Measurements from ENCODE around the gene RNF207.

The RNF207 gene

GRCh38 chr1:6252374-6252710 is 46.4 kb downstream of the RNF207 start:
- no peak for DNase-seq

DNA sequence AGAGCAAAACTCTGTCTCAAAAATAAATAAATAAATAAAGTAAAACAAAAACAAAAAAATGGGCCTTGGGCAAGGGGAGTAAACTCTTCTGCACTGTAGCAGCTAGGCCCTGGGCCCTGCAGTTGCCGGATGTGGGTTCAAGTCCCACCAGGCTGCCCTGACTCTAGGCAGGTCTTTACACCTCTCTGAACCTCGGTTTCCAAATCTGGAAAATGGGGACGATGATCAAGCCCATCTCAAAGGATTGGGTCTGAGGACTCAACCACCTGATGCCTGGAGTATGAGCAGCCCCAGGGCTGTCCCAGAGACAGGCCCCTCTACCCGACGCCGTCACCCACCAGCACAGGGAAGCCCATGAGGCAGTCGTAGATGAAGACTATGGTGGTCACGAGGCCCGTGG is 47.5 kb downstream of the RNF207 start:
- no peak for DNase-seq

- DNase-seq, result no peak
Measured at GRCh38 chr1:6254691-6255090, 48.8 kb downstream of the RNF207 start.

- no peak for DNase-seq
Measured at GRCh38 chr1:6256645-6257044, 50.7 kb downstream of the RNF207 start.

- no peak for DNase-seq
Measured at GRCh38 chr1:6257541-6258069, 51.7 kb downstream of the RNF207 start.

- no peak for DNase-seq
Measured at GRCh38 chr1:6258675-6259074, 52.8 kb downstream of the RNF207 start.

GRCh38 chr1:6259491-6260362 is 53.8 kb downstream of the RNF207 start:
- DNase-seq, result peak; percentile 27 to 58

GRCh38 chr1:6260433-6260934 is 54.6 kb downstream of the RNF207 start:
- DNase-seq, result peak in 1 of 2 experiments; percentile 31

DNA sequence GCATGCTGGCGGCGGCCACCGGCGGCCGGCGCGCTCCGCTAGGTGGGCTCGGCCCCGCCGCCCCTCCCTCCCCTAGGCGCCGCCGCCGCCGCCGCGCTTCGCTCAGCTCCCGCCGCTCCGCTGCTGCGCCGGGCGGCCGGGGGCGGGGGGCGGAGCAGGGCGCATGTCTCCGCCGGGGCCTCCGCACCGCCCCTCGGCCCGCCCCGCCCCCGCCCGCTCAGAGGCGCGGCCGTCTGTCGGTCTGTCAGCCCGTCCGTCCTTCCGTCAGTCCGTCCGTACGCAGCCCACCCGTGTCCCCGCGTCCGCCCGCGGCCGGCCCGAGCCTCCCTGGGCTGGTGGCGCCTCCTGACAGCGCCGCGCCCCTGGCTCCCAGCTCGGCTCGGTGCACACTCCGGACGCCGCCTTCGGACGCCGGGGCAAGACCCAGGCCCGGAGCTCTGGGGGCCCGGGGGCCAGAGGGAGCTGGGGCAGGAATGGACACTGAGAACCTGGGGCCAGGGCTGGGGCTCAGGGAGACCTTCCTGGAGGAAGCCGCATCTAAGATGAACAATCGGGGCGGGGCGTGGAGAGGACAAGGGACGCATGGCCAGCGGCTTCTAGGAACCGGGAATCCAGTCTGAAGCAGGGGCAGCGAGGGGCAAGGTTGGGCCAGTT is 55.2 kb downstream of the RNF207 start, which contains the start of gene GPR153:
Gene GPR153 (minus strand): TSS at position 138 of the 654 bp plus-strand sequence. CDS start 6,193 bp downstream, outside the sequence.
- peak in 1 of 2 experiments; percentile 47 for DNase-seq

DNA sequence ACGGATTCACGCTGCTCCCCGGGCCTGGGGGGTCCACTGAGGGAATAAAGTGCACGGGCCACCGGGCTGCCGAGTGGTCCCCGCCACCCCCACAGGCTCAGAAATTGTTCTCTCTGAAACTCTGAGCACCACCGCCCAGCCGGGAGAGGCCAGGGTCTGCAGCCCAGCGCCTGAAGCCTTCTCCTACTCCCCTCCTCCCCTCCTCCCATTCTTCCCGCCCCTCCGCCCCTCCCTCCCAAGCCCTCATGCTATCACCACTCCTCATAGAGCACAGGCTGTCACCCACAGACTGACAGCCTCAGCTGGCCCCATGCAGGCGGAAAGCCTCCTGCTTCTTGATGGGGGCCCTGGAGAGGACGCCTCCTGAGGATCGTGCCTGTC is 55.7 kb downstream of the RNF207 start:
- no peak for DNase-seq

DNA sequence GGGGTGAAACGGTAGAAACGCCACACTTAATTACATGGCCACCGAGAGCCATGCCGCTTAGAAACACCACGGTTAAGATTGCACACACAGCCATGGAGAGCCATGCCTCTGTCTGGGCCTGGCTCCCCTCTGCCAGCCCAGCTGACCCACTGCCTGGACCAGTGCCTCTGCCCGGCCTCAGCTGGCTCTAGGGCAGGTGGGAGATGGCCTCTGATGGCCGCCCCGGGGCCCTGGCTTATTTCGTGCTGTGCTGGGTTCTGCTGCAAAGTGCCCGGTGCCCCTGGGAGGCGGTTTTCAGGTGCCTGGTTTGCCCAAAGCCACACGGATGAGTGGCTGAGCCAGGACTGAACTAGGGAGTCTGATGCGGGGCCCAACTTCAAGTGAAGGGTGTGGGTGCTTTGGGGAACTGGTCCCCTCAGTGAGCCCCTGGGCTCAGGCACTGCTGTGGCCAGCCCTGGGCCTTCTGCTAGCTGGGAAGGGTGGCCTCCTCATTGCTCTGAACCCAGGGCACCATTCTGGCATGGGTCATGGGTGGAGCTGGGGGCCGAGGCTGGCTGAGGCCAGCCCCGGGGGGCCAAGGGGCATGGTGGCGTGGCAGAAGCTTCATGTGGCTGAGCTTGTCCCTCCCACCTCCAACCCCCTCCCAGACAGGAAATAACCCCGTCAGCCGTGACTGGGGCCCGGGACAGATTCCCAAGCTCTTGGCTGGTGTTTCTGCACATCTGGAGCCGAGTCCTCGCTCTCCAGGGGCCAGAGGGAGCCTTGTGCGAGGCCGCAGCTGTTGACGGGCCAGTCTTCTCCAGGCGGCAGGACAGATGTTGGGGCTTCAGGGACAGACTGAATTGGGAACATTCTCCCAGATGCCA is 56.9 kb downstream of the RNF207 start:
- DNase-seq, result no peak

DNA sequence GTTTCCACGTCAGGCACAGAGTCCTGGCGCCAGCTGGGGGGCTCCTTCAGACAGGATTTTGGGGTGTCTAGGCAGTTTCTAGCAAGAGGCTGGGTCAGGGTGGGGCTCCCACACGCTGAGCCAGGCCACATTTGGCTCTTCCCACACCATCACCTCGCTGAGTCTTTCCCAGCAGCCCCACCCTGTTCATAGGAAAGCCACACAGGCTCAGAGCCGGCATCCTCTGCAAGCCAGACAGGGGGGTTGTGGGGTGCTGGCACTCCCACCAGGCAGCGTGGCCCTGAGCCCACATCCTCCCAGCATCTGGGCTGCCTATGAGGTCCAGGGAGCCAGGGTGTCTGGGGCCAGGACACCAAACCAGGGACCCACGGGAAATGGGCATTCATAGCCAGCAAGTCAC is 57.8 kb downstream of the RNF207 start:
- no peak for DNase-seq

DNA sequence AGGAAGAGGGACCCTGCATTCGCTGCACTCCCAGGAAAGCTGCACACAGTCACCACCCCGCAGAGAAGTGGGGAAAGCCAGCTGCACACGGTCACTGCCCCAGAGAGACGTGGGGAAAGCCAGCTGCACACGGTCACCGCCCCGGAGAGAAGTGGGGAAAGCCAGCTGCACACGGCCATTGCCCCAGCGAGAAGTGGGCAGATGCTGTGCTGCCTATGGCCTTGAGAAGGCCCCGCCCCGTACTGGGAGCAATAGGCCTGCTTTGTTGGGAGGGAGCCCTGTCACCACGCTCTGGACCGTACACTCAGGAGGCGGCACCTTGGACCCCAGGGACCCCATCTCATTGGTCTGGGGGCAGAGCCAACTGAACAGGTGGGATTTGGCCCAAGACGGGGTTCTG is 59.2 kb downstream of the RNF207 start:
- no peak for DNase-seq

DNA sequence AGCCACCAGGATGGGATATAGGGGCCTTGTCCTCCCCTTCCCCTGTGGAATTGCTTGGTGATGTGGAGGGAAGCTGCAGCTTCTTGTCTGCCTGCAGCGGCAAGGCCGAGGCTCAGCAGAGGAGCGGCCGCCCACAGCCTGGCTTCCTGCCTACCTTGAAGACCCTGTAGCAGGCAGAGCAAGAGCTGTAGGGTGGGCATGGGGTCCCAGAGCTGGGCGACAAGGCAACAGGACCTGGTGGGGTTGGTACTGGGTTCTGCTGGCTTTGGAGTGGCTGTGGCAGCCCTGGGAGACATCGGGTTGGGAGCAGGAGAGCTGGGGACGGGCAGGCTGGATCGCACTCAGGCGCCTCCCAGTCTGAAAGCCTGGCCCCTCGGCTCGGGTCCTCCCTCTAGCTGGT is 60.7 kb downstream of the RNF207 start:
- DNase-seq, result no peak

- no peak for DNase-seq
Measured at GRCh38 chr1:6267686-6268322, 61.9 kb downstream of the RNF207 start.

- DNase-seq, result no peak
Measured at GRCh38 chr1:6268415-6268814, 62.5 kb downstream of the RNF207 start.

GRCh38 chr1:6269296-6269695 is 63.4 kb downstream of the RNF207 start:
- DNase-seq, result no peak

GRCh38 chr1:6269720-6270400 is 63.9 kb downstream of the RNF207 start:
- no peak for DNase-seq

DNA sequence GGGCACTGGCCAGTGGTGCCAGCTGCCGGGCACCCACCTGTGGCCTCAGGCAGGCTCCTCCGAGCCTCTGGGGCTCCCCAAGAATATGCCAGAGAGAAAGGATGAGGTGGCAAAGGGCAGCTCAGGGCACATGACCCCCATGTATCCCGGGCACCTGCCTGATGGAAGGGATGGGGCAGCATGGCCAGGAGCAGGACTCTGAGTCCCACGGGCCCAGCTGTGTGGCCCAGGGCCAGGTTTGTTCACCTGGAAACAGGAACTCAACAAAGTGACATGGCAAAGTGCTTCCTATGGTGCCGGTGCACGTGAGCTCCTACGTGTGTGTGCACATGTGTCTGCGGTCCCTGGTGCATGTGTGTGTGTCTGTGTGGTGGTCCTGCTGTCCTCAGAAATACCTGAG is 64.5 kb downstream of the RNF207 start:
- DNase-seq, result no peak
